Adipocyte (in vitro differentiated cells): Measurements from ENCODE around the gene KCTD13.

Experiments
- DNase-seq: peaks from one replicate; pipeline ENCODE4 v3.0.0-alpha.2; 2015; ENCODE audit warnings: low read depth
- H3K27me3 ChIP-seq: replicated peaks from 2 replicates; pipeline ENCODE4 v1.7.0; 2013; ENCODE audit warnings: mild to moderate bottlenecking, low read length, moderate library complexity; ENCODE audit not compliant: control insufficient read depth, insufficient read depth
- H3K36me3 ChIP-seq: 2 replicates; pipeline ENCODE4 v1.7.0; 2013; ENCODE audit warnings: low read length, mild to moderate bottlenecking, moderate library complexity; ENCODE audit not compliant: control insufficient read depth, insufficient read depth, severe bottlenecking
- H3K4me1 ChIP-seq: 2 replicates; pipeline ENCODE4 v1.7.0; 2013; ENCODE audit warnings: mild to moderate bottlenecking, low read length, moderate library complexity; ENCODE audit not compliant: control insufficient read depth, insufficient read depth
- H3K4me3 ChIP-seq: 2 replicates; pipeline ENCODE4 v1.7.0; 2013; ENCODE audit warnings: mild to moderate bottlenecking, low read length, moderate library complexity
- H3K9ac ChIP-seq: 2 replicates; pipeline ENCODE4 v1.7.0; 2013; ENCODE audit warnings: mild to moderate bottlenecking, low read length, moderate library complexity
- H3K9me3 ChIP-seq: 2 replicates; pipeline ENCODE4 v1.7.0; 2013; ENCODE audit warnings: mild to moderate bottlenecking, low read length, moderate library complexity; ENCODE audit not compliant: control insufficient read depth

Gene KCTD13

GRCh38 chr16:29858149-29858849 is 67.7 kb downstream of the KCTD13 start:
- H3K4me1 ChIP-seq, result peaks cover 39% of the 10 kb centered on the region
- no peak overlapping the region for H3K9ac ChIP-seq
- H3K36me3 ChIP-seq, result peaks cover 25% of the 10 kb centered on the region
- DNase-seq, result no peak
- no peaks in the 10 kb centered on the region for H3K9me3 ChIP-seq
- H3K4me3 ChIP-seq, result no peak overlapping the region
- H3K27me3 ChIP-seq, result no peaks in the 10 kb centered on the region

GRCh38 chr16:29857133-29857760 is 68.8 kb downstream of the KCTD13 start:
- peaks cover 25% of the 10 kb centered on the region for H3K36me3 ChIP-seq
- H3K9me3 ChIP-seq, result no peaks in the 10 kb centered on the region
- H3K9ac ChIP-seq, result peak overlapping the region; percentile 73
- no peaks in the 10 kb centered on the region for H3K27me3 ChIP-seq
- H3K4me3 ChIP-seq, result no peak overlapping the region
- H3K4me1 ChIP-seq, result peaks cover 39% of the 10 kb centered on the region
- DNase-seq, result peak; percentile 66
